RWPE1 (cell line): Measurements from ENCODE around the gene CKB.

Experiments used
- CTCF ChIA-PET: fragments of 350-600 bp; sonication (Branson Sonifier 250); formaldehyde crosslinking; extraction: SDS; loops from one replicate; lab custom pipeline; 2021; lab: Yijun Ruan, JAX
- POLR2A ChIA-PET: fragments of 400-600 bp; formaldehyde crosslinking; extraction: SDS; loops from one replicate; lab custom pipeline; 2020; ENCODE audit warnings: antibody characterized with exemption; ENCODE audit not compliant: low non-redundant PET; lab: Yijun Ruan, JAX
- DNase-seq: peaks from one replicate; pipeline ENCODE4 v3.0.0; 2012; ENCODE audit warnings: low spot score
- H3K27ac ChIP-seq: fragments of 450-650 bp; 2 replicates; pipeline ENCODE4 v1.5.1; 2017
- CTCF ChIP-seq: fragments of 450-650 bp; conservative IDR thresholded peaks from 2 replicates; pipeline ENCODE4 v1.5.1; 2017; ENCODE audit warnings: low read depth, mild to moderate bottlenecking

CKB gene

DNA sequence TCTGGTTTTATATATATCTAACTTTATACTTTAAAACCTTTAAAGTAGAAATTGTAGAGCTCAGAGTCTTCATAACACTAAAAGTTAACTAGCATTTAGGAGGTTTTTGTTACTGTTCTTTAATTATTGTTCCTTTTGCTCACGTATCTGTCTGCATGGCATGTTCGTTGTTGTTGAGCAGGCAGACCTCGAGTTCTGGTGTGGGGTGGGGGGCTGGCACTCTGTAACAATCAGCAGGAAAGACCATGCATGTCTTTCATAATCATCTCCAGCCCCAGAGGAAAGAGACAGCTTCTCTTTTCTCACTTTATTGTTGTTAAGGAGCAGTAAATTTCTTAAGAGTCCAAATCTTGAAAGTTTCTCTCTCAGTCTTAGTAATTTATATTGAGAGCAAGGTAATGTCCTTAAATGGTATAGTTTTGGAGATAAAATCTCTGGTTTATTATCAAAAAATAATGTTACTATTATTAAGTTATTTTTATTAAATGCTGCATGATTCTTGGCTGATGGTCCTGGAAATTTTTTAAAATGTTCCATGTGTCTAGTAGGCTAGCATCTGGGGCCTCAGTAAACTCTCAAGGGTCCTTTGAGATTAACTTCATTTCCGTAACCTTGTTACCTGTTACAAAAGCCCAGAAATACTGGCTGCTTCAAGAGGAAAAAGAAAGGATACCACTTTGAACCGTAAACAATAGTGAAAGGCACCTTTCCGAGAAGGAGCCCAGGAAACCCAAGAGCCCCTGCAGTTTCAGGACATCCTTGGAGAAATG lies 30.3 kb downstream of the CKB start:
- CTCF ChIA-PET, result no interaction called here
- POLR2A ChIA-PET, result no interaction called here
- DNase-seq, result no peak
- H3K27ac ChIP-seq, result no peak overlapping the region
- TF ChIP-seq CTCF, result no peak

DNA sequence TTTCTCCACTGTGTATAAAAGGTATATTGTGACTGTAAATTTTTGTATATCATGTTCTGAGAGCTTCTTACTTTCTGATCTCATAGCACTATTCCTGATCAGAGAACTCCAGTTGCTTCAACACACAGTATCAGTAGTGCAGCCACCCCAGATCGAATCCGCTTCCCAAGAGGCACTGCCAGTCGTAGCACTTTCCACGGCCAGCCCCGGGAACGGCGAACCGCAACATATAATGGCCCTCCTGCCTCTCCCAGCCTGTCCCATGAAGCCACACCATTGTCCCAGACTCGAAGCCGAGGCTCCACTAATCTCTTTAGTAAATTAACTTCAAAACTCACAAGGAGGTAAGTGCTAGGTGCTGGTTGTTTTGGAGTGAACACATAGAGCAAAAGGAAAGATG lies 30.9 kb downstream of the CKB start:
- no peak for TF ChIP-seq CTCF
- ChIA-PET CTCF (no interaction called here), POLR2A (no interaction called here)
- no peak overlapping the region for H3K27ac ChIP-seq
- no peak for DNase-seq

DNA sequence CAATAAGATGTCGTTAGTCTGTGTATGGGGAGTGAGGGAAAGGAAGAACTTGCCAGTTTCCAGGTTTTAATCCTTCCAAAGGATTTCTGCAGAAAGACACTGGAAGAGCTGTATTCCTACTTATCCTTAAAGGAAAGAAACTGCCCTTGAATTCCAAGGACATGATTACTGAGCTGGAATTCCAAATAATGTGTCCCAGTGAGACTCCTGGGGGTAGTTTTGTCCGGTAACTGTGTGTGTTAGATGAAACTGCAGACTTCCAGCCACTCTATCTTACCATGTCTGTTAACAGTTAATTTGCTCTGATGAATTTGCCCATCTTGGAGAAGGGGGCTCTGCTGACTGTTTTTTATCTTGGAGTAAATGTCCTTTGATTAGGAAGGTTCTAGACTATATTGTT lies 33.0 kb downstream of the CKB start:
- DNase-seq, result no peak
- CTCF ChIA-PET, result no interaction called here
- no peak overlapping the region for H3K27ac ChIP-seq
- TF ChIP-seq CTCF, result no peak
- POLR2A ChIA-PET, result no interaction called here

DNA sequence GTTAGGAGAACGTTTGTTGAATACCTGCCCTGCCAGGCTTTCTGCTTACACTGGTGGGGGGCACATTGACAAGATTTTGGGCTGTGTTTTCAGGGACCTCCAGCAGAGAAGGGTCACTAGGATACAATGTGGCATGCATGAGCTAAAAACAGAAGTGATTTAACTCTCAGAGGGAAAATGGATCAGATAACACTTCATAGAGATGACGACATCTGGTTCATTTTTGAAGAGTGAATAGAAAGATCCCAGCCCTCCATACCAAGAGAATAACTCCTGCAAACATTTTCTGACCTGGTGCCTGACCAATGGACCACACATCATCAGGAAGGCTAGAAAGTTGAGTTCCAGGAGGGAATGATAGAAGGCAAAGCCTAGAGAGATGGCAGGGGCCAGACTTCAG lies 33.7 kb downstream of the CKB start:
- DNase-seq, result no peak
- POLR2A ChIA-PET, result no interaction called here
- no peak for TF ChIP-seq CTCF
- H3K27ac ChIP-seq, result no peak overlapping the region
- CTCF ChIA-PET, result no interaction called here

DNA sequence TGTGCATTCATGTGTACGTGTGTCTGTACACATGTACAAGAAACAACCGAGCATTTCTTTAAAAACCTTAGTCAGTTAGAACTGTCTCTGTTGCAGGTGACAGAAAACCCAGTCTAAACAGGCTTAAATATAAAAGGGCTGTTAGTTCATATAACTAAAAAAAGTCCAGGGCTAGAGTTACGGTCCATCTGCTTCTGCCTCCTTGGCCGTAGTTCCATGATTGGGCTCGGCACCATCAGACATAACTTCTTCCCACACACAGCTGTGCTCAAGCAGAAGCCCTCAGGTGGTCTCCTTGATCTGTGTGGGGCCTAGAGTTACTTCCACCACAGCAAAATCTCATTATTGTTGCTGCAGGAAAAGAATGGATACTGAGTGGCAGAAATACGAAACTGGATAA lies 34.6 kb downstream of the CKB start:
- no peak for DNase-seq
- no peak for TF ChIP-seq CTCF
- H3K27ac ChIP-seq, result no peak overlapping the region
- CTCF ChIA-PET, result no interaction called here
- POLR2A ChIA-PET, result no interaction called here

GRCh38 chr14:103485504-103485903 lies 37.1 kb downstream of the CKB start:
- TF ChIP-seq CTCF, result no peak
- POLR2A ChIA-PET, result no interaction called here
- DNase-seq, result no peak
- H3K27ac ChIP-seq, result no peak overlapping the region
- CTCF ChIA-PET, result interaction anchor here (0.7 to 2.4 kb wide), 2 partner anchors 14 kb away, joined by 3 to 13 read pairs; no protein-coding TSS in a partner anchor
